Nephron (organoid): ENCODE measurements around the gene FAM81B.

Experiments used
- H3K27ac Mint-ChIP-seq, 3 experiments: 2 replicates each; pipeline ENCODE4 v1.8.0; 2020; ENCODE audit warnings: mixed read lengths in 3 of 3, mild to moderate bottlenecking in 2 of 3, moderate library complexity in 1 of 3
- H3K27me3 Mint-ChIP-seq: 2 replicates; pipeline ENCODE4 v1.8.0; 2021; ENCODE audit warnings: low read depth, mild to moderate bottlenecking, moderate library complexity, mixed read lengths
- H3K36me3 Mint-ChIP-seq: 2 replicates; pipeline ENCODE4 v1.8.0; 2020; ENCODE audit warnings: low read depth, mixed read lengths
- H3K4me1 Mint-ChIP-seq: 2 replicates; pipeline ENCODE4 v1.8.0; 2020; ENCODE audit warnings: mixed read lengths
- H3K4me3 Mint-ChIP-seq, 3 experiments: 2 replicates each; pipeline ENCODE4 v1.8.0; 2020; ENCODE audit warnings: mild to moderate bottlenecking in 3 of 3, mixed read lengths in 3 of 3, moderate library complexity in 2 of 3
- H3K9me3 Mint-ChIP-seq: 2 replicates; pipeline ENCODE4 v1.8.0; 2020; ENCODE audit warnings: mixed read lengths
- CTCF ChIP-seq, 3 experiments: fragments of 200-600 bp; sonication (generic); IDR thresholded peaks; one replicate each; pipeline ENCODE4 v1.5.0; 2021; ENCODE audit warnings: antibody characterized with exemption in 3 of 3; ENCODE audit not compliant: unreplicated experiment in 3 of 3

The FAM81B gene

GRCh38 chr5:95392593-95393182 lies 1.5 kb downstream of the FAM81B start:
- H3K27ac Mint-ChIP-seq = peak overlapping the region; percentile 80 to 93 (median 90)
- H3K4me3 Mint-ChIP-seq = peak overlapping the region; percentile 28 to 46 (median 45)
- TF ChIP-seq CTCF (IDR thresholded peaks at IDR 0.05; ENCODE audit: unreplicated experiment in 3 of 3) = no peak
- no peaks in the 10 kb centered on the region for H3K9me3 Mint-ChIP-seq
- peaks cover 6% of the 10 kb centered on the region for H3K4me1 Mint-ChIP-seq
- H3K27me3 Mint-ChIP-seq = no peaks in the 10 kb centered on the region
- peaks cover 3% of the 10 kb centered on the region for H3K36me3 Mint-ChIP-seq

GRCh38 chr5:95393279-95393678 lies 2.1 kb downstream of the FAM81B start:
- Mint-ChIP-seq H3K27me3 (no peaks in the 10 kb centered on the region), H3K4me1 (peaks cover 6% of the 10 kb centered on the region), H3K4me3 (peak overlapping the region in 1 of 3 experiments; percentile 28), H3K36me3 (no peaks in the 10 kb centered on the region), H3K9me3 (no peaks in the 10 kb centered on the region), H3K27ac (peak overlapping the region; percentile 80 to 93 (median 90))
- TF ChIP-seq CTCF (IDR thresholded peaks at IDR 0.05; ENCODE audit: unreplicated experiment in 3 of 3) = no peak

GRCh38 chr5:95398989-95399388 lies 7.8 kb downstream of the FAM81B start:
- peak overlapping the region; percentile 37 to 90 (median 78) for H3K27ac Mint-ChIP-seq
- H3K36me3 Mint-ChIP-seq = no peaks in the 10 kb centered on the region
- no peak overlapping the region for H3K4me3 Mint-ChIP-seq
- TF ChIP-seq CTCF (IDR thresholded peaks at IDR 0.05; ENCODE audit: unreplicated experiment in 3 of 3) = no peak
- H3K27me3 Mint-ChIP-seq = no peaks in the 10 kb centered on the region
- H3K9me3 Mint-ChIP-seq = no peaks in the 10 kb centered on the region
- H3K4me1 Mint-ChIP-seq = peaks cover 30% of the 10 kb centered on the region

GRCh38 chr5:95401626-95402025 lies 10.5 kb downstream of the FAM81B start:
- Mint-ChIP-seq H3K36me3 (no peaks in the 10 kb centered on the region), H3K4me1 (peaks cover 30% of the 10 kb centered on the region), H3K9me3 (peaks cover 5% of the 10 kb centered on the region), H3K27me3 (no peaks in the 10 kb centered on the region), H3K27ac (peak overlapping the region; percentile 72 to 84 (median 82)), H3K4me3 (no peak overlapping the region)
- no peak for TF ChIP-seq CTCF (IDR thresholded peaks at IDR 0.05; ENCODE audit: unreplicated experiment in 3 of 3)

- H3K27me3 Mint-ChIP-seq = no peaks in the 10 kb centered on the region
- no peak overlapping the region for H3K27ac Mint-ChIP-seq
- peaks cover 23% of the 10 kb centered on the region for H3K4me1 Mint-ChIP-seq
Observed at GRCh38 chr5:95403996-95404395, 12.8 kb downstream of the FAM81B start.

More at GRCh38 chr5:95403996-95404395, 12.8 kb downstream of the FAM81B start:
- peaks cover 5% of the 10 kb centered on the region for H3K9me3 Mint-ChIP-seq
- H3K36me3 Mint-ChIP-seq = no peaks in the 10 kb centered on the region
- no peak overlapping the region for H3K4me3 Mint-ChIP-seq
- no peak for TF ChIP-seq CTCF (IDR thresholded peaks at IDR 0.05; ENCODE audit: unreplicated experiment in 3 of 3)
